HG03175 (cell line): ENCODE measurements around the gene RFLNA.

ENCODE experiments used
- ATAC-seq: cut with Tn5 transposase; IDR thresholded peaks from one replicate; pipeline ENCODE4 v1.9.1; 2021; ENCODE audit warnings: mild to moderate bottlenecking, moderate library complexity; ENCODE audit not compliant: unreplicated experiment

Gene RFLNA

DNA sequence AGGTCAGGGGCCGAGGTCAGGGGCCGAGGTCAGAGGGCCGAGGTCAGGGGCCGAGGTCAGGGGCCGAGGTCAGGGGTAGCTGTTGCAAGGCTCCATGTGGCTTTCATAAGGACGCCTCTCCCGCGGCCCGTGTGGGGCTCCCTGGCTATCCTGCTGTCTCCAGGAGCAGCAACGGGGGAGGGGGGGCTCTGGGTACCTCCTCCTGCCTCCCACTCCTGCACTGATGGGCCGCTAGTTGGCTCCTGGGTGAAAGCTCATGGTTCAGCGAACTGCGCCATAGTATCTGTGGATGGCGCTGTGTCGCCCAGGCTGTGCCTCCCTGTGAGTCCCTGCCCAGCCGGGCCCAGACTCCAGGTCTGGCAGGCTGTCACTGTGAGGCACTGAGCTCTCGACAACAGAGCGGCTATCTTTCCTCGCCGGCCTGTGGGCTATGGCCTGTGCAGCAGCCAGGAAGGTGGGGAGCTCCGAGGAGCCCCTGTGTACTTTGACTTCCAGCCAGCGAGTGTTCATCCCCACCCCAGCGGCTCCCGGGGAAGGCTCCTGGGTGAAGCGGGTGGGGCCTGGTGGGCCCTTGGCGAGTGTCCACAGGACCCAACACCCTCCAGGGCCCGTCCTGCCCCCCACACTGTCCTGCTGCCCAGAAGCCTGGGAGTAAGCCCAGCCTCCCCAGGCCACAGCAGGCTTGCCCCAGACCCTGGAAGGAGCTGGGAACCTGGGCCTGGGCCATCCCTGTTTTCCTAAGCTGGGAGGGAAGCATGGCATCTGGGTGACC, 8.1 kb downstream of the RFLNA start:
- no peak for ATAC-seq

DNA sequence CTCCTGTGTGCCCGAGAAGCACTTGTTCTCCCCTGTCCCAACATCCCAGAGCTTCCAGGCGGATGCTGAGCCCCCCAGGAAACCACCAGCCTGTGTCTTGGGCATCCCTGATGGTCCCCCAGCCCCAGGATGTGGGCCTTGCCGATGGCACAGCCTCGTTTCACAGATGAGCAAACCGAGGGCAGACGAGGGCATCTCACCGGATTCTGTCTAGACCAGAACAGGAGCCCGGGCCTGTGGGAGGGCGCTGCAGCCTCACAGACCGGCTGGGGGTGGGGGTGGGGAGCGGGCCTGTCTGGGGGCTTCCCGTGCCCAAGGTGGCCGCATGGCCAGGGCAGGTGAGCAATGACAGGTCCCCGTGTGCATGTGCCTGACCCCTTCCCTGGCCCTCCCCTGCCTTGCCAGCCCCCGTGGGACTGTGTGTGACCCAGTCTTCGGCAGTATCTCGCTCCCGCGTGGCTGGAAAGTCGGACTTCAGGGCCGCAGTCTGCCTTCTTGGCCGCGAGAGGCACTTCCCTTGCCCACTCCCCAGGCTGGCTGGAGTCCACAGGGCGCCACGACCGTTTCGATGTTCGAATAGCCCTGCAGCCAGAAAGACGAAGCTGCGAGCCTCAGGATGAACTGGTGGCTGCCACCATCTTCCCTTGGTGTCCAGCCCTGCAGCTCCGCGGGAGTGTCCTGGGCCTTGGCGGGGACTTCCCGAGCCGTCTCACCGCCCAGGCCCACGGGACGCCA, 8.9 kb downstream of the RFLNA start:
- no peak for ATAC-seq

- no peak for ATAC-seq
Measured at GRCh38 chr12:124304314-124304790, 9.5 kb downstream of the RFLNA start.

DNA sequence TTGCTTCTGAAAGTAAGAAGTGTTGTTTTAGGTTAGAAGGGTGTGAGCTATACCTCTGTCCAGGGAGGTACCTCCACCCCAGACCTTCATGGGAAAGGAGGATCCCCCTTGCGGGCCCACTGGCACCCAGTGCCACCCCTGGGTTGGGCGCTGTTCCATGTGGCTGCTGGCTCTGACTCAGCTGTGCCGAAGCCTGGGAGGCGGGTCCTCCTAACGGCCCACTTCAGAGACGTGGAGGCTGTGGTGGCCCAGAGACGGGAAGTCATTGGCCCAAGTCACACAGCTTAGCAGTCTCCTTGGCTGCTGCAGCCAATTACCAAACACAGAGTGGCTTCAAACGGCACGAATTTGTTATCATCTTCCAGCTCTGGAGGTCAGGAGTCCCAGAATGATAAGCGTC, 10.2 kb downstream of the RFLNA start:
- no peak for ATAC-seq

GRCh38 chr12:124305776-124306685, 11.1 kb downstream of the RFLNA start:
- ATAC-seq = no peak

GRCh38 chr12:124306686-124307555, 12.0 kb downstream of the RFLNA start:
- ATAC-seq = no peak

DNA sequence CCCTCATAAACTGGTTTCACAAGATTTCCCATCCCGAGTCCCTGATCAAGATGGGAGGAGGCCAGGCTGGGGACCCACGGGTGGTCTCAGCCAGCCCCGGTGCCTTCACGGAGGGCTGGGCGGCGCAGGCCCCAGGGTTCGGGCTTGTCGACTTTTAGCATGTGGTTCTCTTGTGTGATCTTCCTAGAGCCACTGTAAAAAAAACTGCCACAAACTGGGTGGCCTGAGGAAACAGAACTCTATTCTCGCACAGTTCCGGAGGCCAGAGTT, 12.6 kb downstream of the RFLNA start:
- ATAC-seq = no peak

DNA sequence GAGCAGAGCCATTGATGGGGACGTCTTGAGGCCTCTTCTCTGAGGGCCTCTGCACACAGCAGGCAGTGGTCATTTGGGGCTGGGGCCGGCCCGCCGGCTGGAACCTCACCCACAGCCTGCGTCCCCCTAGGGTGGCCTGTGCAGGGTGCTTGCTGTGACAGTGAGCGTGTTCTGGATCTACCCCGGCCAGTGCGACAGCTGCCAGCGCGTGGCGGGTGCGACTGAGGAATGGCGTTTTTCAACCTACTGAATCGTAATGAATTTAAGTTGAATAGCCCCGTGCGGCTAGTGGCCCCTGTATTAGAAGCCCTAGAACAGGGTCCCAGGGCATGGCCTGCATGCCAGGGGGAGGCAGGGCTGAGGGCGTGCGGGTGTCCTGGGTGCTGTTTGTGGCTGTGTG, 13.8 kb downstream of the RFLNA start:
- ATAC-seq = no peak

- ATAC-seq = no peak
Measured at GRCh38 chr12:124309231-124309630, 14.3 kb downstream of the RFLNA start.

DNA sequence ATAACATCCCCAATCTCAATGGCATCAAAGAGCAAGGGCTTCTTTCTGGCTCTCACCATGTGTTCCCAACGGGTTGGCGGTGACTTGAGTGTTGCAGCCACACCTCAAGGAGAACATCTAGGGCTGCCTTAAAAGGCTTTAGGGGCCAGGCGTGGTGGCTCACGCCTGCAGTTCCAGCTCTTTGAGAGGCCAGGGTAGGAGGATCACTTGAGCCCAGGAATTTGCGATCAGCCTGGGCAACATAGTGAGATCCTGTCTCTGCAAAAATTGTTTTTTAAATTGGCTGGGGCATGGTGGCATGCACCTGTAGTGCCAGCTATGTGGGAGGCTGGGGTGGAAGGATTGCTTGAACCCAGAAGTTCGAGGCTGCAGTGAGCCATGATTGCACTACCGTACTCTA, 14.9 kb downstream of the RFLNA start:
- ATAC-seq = no peak

GRCh38 chr12:124310178-124310577, 15.3 kb downstream of the RFLNA start:
- ATAC-seq = no peak

GRCh38 chr12:124310785-124311184, 15.9 kb downstream of the RFLNA start:
- no peak for ATAC-seq

- ATAC-seq = no peak
Measured at GRCh38 chr12:124311292-124312109, 16.6 kb downstream of the RFLNA start.

GRCh38 chr12:124312601-124313000, 17.7 kb downstream of the RFLNA start:
- no peak for ATAC-seq

DNA sequence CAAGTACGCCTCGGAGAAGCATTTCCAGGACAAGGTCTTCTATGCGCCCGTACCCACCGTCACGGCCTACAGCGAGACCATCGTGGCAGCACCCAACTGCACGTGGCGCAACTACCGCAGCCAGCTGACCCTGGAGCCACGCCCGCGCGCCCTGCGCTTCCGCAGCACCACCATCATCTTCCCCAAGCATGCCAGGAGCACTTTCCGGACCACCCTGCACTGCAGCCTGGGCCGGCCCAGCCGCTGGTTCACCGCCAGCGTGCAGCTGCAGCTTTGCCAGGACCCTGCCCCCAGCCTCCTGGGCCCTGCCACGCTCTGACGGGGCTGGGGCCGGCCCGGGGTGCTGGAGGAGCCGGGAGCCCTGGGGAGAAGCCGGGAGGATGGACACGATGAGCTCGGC, 19.3 kb downstream of the RFLNA start:
- no peak for ATAC-seq

DNA sequence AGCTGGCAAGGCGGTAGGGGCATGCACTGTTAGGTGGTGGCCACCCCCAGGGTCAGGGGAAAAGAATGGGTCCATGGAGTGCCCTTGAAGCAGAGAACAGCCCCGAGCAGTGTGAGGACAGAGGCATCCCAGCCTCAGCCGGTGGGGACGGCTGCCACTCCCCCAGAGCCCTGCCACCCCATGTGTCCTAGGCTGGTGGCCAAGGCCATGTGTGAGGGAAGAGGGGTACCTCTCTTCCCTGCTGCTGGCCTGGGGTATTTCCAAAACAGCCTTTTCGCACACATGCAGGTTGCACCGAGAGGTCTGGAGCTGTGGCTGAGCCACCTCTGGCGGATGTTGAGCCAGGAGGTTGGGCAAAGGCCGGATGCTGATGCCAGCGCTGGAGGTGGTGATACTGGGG, 19.9 kb downstream of the RFLNA start:
- no peak for ATAC-seq

GRCh38 chr12:124315372-124316044, 20.6 kb downstream of the RFLNA start:
- no peak for ATAC-seq

DNA sequence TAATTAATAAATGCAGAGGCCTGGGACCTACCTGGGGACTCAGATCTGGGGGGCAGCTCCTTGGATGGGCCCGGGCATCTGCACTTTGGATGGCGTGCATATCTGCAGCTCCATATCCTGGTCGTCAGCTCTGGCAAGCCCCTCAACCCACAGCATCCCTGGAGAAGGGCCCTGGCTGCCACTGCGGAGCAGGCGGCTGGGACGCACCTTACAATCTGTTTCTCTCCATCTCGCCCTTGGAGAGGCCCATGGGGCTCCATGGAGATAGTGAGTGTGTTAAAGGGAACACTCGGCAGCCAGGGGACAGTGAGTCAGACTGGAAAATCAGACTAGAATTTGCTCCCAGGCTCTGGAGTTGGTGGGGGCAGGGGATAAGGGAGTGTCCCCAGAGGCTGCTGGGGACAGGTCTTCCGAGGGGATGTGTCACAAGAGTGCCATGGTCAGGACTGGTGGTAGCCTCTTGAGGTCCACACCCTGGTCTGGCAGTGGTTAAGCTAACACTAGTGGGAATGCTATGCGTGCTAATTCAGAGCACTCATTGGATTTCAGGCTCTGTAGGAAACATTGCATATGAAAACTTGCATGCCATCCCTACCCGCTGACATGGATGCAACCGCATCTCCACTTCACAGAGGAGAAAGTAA, 21.5 kb downstream of the RFLNA start:
- no peak for ATAC-seq

- ATAC-seq = no peak
Measured at GRCh38 chr12:124317400-124317799, 22.5 kb downstream of the RFLNA start.
